ENCODE data around the gene NFATC3.

GRCh38 chr16:68229431-68230175 lies 144.4 kb downstream of the NFATC3 start:
- TF ChIP-seq CTCF (IDR thresholded peaks at IDR 0.05) (peak; percentile 80 to 94 (median 90)), POLR2A (IDR thresholded peaks at IDR 0.05) (no peak)

Measured in heart left ventricle (tissue), 13 donors.